Mucosa of stomach (tissue), 1 donor: ENCODE data around the gene PHACTR1.

Experiments used
- H3K27me3 ChIP-seq: one replicate; pipeline ENCODE4 v1.7.0; 2013; ENCODE audit warnings: mild to moderate bottlenecking, low read length; ENCODE audit not compliant: control insufficient read depth, insufficient read depth
- H3K36me3 ChIP-seq: one replicate; pipeline ENCODE4 v1.7.0; 2013; ENCODE audit warnings: low read length; ENCODE audit not compliant: control insufficient read depth, insufficient read depth
- H3K4me1 ChIP-seq: one replicate; pipeline ENCODE4 v1.7.0; 2013; ENCODE audit warnings: mild to moderate bottlenecking, low read length; ENCODE audit not compliant: control insufficient read depth, insufficient read depth
- H3K4me3 ChIP-seq: one replicate; pipeline ENCODE4 v1.7.0; 2013; ENCODE audit warnings: low read length
- H3K9ac ChIP-seq: one replicate; pipeline ENCODE4 v1.7.0; 2013; ENCODE audit warnings: mild to moderate bottlenecking, low read length, moderate library complexity
- H3K9me3 ChIP-seq: one replicate; pipeline ENCODE4 v1.7.0; 2013; ENCODE audit warnings: mild to moderate bottlenecking, low read length, moderate library complexity; ENCODE audit not compliant: control insufficient read depth
- donor health status: Pancreatic carcinoma.

Gene PHACTR1

DNA sequence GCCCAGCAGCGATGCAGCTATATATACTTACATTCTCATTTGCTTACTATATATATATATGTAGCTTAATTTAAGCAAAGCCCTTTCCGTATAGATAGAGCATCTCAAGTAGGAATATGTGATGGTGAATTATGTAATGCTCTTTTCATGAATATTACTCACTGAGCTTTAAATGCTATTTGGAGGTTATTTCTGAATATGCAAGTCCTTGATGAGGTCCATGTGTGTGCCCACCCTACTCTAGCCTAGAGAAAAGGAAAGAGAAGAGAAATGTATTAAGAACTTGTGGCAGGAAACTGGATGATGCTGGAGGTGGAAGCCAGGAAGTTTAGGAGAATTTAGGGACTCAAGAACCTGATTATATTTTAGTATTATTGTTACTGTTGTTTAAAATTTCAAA lies 63.2 kb downstream of the PHACTR1 start:
- no peaks in the 10 kb centered on the region for H3K4me1 ChIP-seq
- no peaks in the 10 kb centered on the region for H3K27me3 ChIP-seq
- H3K36me3 ChIP-seq, result no peaks in the 10 kb centered on the region
- H3K9ac ChIP-seq, result no peak overlapping the region
- H3K9me3 ChIP-seq, result no peaks in the 10 kb centered on the region
- no peak overlapping the region for H3K4me3 ChIP-seq

DNA sequence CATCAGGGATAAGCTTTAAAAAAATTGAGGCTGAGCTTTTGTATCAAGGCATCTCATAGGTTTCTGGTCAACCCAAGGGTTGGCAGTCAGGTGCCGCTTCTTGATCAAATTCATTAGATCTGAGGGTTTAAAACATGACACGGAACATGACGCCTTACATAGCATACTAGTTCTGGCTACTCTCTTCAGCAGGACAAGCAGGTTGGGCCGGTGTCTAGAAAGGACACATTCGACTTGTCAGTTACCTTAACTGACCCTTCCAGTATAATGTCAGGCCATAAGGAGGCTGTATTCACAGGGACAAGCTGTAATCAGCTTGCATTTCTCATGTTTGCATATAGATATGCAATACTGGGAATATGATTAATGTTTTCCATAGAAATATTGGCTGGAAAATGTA lies 65.6 kb downstream of the PHACTR1 start:
- Histone ChIP-seq H3K36me3 (no peaks in the 10 kb centered on the region), H3K4me3 (no peak overlapping the region), H3K4me1 (no peaks in the 10 kb centered on the region), H3K27me3 (no peaks in the 10 kb centered on the region), H3K9ac (no peak overlapping the region), H3K9me3 (no peaks in the 10 kb centered on the region)

DNA sequence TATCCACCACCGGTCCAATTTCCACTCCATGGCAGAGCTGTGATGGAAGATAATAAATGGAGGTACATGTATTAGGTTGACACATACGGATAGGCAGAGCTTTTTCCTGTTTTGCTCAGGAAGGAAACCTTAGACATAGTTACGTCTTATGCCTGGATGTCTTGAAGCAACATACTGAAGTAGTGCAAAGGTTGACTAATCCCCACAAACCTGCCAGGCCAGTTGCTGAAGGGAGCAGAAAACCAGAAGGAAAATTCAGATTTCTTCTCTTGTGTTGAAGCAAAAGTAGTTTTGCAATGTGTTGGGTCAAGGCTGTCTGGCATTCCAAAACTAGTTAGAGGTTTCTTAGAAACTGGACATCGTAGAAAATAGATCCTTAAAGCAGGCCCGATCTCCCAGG lies 68.7 kb downstream of the PHACTR1 start:
- Histone ChIP-seq H3K4me3 (no peak overlapping the region), H3K9me3 (no peaks in the 10 kb centered on the region), H3K4me1 (no peaks in the 10 kb centered on the region), H3K27me3 (no peaks in the 10 kb centered on the region), H3K9ac (no peak overlapping the region), H3K36me3 (no peaks in the 10 kb centered on the region)

DNA sequence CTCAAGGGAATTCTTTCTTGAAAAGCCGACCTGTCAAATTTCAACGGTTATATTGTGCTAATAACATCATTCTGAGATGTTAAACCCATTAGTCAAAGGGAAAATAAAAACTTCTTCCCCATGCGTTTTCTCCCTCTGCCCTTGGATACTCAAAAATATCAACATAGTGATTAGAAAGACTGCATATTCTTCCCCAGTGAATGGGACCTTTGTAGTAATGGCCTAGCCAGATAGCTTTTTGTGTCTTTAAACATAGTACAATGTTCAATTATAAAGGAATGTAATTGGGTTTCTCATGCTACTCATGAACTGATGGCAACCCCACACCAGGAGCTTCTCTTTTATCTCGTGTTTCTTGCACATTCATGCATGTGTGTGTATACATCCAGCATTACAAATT lies 69.4 kb downstream of the PHACTR1 start:
- Histone ChIP-seq H3K4me3 (no peak overlapping the region), H3K9me3 (no peaks in the 10 kb centered on the region), H3K9ac (no peak overlapping the region), H3K27me3 (no peaks in the 10 kb centered on the region), H3K36me3 (no peaks in the 10 kb centered on the region), H3K4me1 (no peaks in the 10 kb centered on the region)

DNA sequence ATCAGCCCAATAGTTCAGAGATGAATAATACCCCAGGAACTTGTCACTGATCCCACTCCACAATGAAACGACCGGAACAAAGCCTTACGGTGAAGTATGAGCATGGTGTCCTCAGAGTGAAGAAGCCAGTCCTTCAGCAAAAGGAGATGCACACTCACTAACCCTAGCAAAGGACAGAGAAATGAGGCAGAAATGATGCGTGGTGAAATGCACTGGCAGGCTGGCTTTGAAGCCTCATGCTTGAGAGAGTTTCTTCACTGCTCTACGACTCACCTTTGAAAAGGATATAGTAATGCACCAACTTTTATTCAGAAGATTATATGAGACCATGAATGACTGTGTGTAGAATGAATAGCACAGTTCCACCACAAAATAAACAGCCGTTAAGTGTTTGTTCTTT lies 74.8 kb downstream of the PHACTR1 start:
- Histone ChIP-seq H3K36me3 (no peaks in the 10 kb centered on the region), H3K9ac (no peak overlapping the region), H3K27me3 (no peaks in the 10 kb centered on the region), H3K9me3 (no peaks in the 10 kb centered on the region), H3K4me1 (no peaks in the 10 kb centered on the region), H3K4me3 (no peak overlapping the region)

DNA sequence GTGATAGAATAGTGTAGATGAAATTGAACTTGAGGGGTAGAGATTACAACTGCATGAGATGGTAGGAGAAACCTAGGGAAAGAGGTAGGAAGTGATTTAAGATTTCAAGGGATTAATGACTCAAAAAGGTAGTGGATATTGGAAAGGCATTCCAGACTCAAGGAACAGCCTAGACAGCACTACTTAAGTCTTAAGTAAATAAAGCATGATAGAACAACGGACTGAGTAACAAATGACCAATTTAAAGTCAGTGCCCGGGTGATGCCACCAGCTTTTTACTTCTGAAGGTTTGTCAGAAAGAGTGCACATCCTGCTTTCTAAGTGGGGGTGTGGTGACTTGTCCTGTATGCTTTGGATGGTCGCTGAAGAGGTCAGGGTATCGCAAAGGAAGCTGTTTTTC lies 81.8 kb downstream of the PHACTR1 start:
- no peaks in the 10 kb centered on the region for H3K9me3 ChIP-seq
- no peak overlapping the region for H3K9ac ChIP-seq
- no peaks in the 10 kb centered on the region for H3K36me3 ChIP-seq

DNA sequence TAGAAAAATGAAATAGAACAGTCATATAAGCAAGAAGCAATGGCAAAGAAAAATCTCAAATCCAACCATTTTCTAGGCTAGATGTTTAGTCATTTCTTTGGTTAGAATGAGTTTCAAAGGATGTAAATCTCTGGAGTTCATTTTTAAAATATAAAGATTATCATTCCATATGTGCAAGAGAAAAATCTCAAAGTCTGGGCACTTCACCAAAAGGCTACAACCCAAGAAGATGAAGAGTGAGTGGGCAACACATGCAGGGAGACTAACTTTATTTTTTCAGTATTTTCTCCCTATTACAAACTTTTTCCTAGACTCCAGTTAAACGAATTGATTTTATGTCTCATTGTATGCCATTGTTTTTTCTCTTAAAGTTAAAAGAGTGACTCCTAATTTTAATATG lies 83.6 kb downstream of the PHACTR1 start:
- no peaks in the 10 kb centered on the region for H3K27me3 ChIP-seq
- no peaks in the 10 kb centered on the region for H3K9me3 ChIP-seq
- peaks cover 4% of the 10 kb centered on the region for H3K4me1 ChIP-seq
- no peak overlapping the region for H3K9ac ChIP-seq
- no peak overlapping the region for H3K4me3 ChIP-seq
- H3K36me3 ChIP-seq, result no peaks in the 10 kb centered on the region

More for the DNA sequence above, 81.8 kb downstream of the PHACTR1 start:
- no peaks in the 10 kb centered on the region for H3K27me3 ChIP-seq
- H3K4me3 ChIP-seq, result no peak overlapping the region
- peaks cover 4% of the 10 kb centered on the region for H3K4me1 ChIP-seq

DNA sequence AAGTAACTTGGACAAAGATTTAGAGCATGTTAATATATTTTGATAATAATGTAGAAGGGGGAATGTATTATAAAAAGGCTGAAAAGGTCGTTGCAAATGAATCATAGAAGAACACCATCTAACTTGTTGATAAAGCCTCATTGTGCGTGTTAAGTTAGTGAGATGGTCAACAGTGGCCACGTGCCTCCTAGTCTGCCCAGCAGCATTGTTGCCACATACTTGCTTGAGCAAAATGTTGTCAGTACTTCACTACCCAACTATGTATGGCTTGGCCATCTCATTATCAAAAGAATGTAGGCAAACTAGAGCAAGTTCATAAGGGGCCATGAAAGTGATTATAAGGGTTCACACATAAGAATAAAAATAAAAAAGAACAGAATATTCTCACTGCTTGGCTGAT lies 84.6 kb downstream of the PHACTR1 start:
- no peaks in the 10 kb centered on the region for H3K27me3 ChIP-seq
- H3K36me3 ChIP-seq, result no peaks in the 10 kb centered on the region
- H3K9me3 ChIP-seq, result no peaks in the 10 kb centered on the region
- no peak overlapping the region for H3K4me3 ChIP-seq
- H3K9ac ChIP-seq, result no peak overlapping the region
- peaks cover 4% of the 10 kb centered on the region for H3K4me1 ChIP-seq

DNA sequence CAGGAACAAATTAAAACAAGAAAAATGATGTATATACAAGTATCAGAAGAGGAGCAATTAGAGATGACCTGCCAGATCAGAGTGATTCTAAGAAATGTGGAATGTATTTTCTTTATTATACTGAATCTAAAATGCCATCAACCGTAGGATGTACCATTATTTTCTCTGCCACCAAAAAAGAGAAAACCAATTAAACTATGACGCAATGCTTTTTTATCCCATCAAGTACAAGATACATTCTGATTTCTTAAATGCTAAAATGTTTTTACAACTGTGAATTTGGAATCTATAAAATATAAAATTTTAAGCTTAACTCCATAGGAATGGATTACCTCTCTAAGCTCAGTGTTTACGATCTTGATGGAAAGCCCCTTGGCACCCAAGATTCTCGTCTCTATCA lies 85.9 kb downstream of the PHACTR1 start:
- Histone ChIP-seq H3K27me3 (no peaks in the 10 kb centered on the region), H3K4me1 (peaks cover 4% of the 10 kb centered on the region), H3K9me3 (no peaks in the 10 kb centered on the region), H3K36me3 (no peaks in the 10 kb centered on the region), H3K4me3 (no peak overlapping the region), H3K9ac (no peak overlapping the region)

DNA sequence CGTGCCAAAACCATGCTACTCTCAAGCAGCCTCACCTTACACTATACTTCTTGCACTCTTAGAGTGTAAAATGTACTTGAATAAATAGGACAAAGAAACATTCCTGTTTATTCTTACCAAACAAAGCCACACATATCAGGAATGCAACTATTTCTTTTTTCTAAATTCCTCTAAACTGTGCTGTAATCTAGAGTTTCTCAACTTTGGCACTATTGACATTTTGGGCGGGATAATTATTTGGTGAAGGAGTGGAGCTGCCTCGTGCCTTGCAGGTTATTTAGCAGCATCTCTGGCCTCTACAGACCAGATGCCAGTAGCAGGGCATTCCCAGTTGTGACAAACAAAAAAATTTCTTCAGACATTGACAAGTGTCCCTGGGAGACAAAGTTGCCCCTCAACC lies 86.9 kb downstream of the PHACTR1 start:
- H3K9ac ChIP-seq, result no peak overlapping the region

DNA sequence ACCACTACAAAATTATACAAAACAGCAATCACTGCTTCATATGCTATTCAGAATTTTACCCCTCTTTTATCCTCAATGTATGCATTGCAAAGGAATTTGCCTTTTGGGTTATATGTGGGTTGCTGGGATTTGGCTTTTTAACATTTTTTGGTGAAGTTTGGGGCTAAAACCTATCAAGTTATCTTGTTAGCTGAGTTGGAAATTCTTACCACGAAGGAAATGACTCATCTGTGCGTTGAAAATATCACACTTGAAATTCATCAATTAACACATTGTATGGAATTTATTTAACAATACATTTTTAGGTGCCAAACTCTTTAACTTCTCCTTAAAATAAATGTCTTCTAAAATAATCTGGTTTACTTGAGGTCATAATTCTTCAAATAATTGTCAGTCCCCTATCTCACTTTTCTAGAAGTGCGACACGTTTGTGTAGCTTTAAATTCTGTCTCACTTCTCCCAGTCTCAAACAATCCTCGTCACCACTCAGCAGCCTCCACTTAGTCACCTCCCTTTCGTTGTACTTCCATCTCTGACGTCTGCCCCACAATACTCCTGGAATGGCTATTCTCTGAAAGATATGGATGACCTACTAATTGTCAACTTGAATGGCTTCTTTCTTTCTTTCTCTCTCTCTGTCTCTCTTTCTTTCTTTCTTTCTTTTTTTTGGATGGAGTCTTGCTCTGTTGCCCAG lies 88.5 kb downstream of the PHACTR1 start:
- H3K27me3 ChIP-seq, result no peaks in the 10 kb centered on the region
- H3K4me3 ChIP-seq, result no peak overlapping the region
- H3K36me3 ChIP-seq, result no peaks in the 10 kb centered on the region
- H3K4me1 ChIP-seq, result peaks cover 4% of the 10 kb centered on the region
- H3K9ac ChIP-seq, result no peak overlapping the region
- no peaks in the 10 kb centered on the region for H3K9me3 ChIP-seq

More for the DNA sequence above, 86.9 kb downstream of the PHACTR1 start:
- no peaks in the 10 kb centered on the region for H3K9me3 ChIP-seq
- no peaks in the 10 kb centered on the region for H3K36me3 ChIP-seq
- H3K27me3 ChIP-seq, result no peaks in the 10 kb centered on the region
- no peak overlapping the region for H3K4me3 ChIP-seq
- H3K4me1 ChIP-seq, result peaks cover 4% of the 10 kb centered on the region

DNA sequence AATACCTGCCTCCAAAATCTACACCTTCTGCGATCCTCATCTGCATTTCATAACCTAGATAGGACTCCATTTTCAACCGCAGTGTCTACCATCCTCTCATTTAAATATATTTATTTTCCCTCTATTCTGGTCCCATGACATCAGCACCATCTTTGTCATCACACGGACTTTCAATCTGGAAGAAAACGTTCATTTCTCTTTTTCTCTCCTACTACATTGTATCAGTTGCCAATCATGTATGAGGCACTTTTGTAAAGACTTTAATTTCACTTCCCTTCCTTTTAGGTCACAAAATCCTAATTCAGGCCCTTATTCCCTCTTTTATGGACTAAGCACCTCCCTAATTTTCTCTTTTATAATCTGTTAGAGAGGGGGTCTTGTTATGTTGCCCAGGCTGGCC lies 89.6 kb downstream of the PHACTR1 start:
- no peaks in the 10 kb centered on the region for H3K9me3 ChIP-seq
- no peak overlapping the region for H3K9ac ChIP-seq
- H3K4me1 ChIP-seq, result peaks cover 4% of the 10 kb centered on the region
- H3K27me3 ChIP-seq, result no peaks in the 10 kb centered on the region
- no peaks in the 10 kb centered on the region for H3K36me3 ChIP-seq
- H3K4me3 ChIP-seq, result no peak overlapping the region

DNA sequence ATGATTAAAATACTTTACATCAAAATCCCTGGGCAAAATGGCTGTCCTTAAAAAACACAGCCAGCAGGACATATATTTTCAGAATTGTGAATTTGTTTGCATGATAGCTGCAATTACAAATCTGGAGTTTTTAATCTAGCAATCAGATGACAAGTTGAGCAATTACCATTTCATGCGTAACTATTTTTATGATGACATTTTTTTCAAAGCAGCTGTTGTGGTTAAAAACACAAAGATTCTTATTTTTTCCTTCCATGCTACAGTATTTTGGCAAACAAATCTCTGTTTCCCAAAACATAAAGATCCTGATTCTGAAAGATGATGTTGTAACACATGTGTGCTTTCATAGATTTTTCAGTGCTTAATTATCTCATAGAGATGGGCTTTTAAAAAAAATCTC lies 90.2 kb downstream of the PHACTR1 start:
- no peaks in the 10 kb centered on the region for H3K9me3 ChIP-seq
- no peaks in the 10 kb centered on the region for H3K27me3 ChIP-seq
- H3K9ac ChIP-seq, result no peak overlapping the region
- H3K4me3 ChIP-seq, result no peak overlapping the region
- peaks cover 4% of the 10 kb centered on the region for H3K4me1 ChIP-seq
- H3K36me3 ChIP-seq, result no peaks in the 10 kb centered on the region
